HCT116 (cell line): ENCODE measurements around the gene SEPTIN3. TPM values are rescaled to one million over a fixed set of nuclear protein-coding genes. Genes with fewer than 3 reads are reported as not detected.

ENCODE experiments used
- ATAC-seq: fragments of 200-7000 bp; cut with Tn5 transposase; 2 replicates; pipeline ENCODE4 v1.9.1; 2020; ENCODE audit warnings: mild to moderate bottlenecking, moderate library complexity
- BruUV-seq: library from RNA; stranded (reverse); fragments of 400-500 nt; replicated peaks from 2 replicates; lab custom pipeline; 2021; lab: Mats Ljungman, UMichigan
- CTCF ChIA-PET: fragments of 300-600 bp; sonication (Branson Sonifier 250); formaldehyde crosslinking; loops from one replicate; lab custom pipeline; 2021; ENCODE audit warnings: antibody characterized with exemption; lab: Charles Lee
- POLR2A ChIA-PET: fragments of 300-600, 350-600 bp; sonication (Branson Sonifier 250); formaldehyde crosslinking; loops from one replicate; lab custom pipeline; 2021; ENCODE audit warnings: antibody characterized with exemption; lab: Charles Lee
- RAD21 ChIA-PET, 2 experiments: fragments of 300-600 bp; sonication (Branson Sonifier 250); formaldehyde crosslinking; loops; one replicate each; lab custom pipeline; 2023; ENCODE audit warnings: low total read pairs in 2 of 2; ENCODE audit not compliant: uncharacterized antibody in 2 of 2, unreplicated experiment in 2 of 2, low non-redundant PET in 1 of 2; lab: Charles Lee
- DNase-seq: peaks from one replicate; pipeline ENCODE4 v3.0.0-alpha.2; 2010; ENCODE audit warnings: low read depth, low spot score
- H2AFZ ChIP-seq: fragments of 200-600 bp; shearing (Covaris generic), sonication (generic); 2 replicates; pipeline ENCODE4 v1.6.1; 2017; ENCODE audit warnings: low read depth, mixed run types, mixed read lengths, antibody characterized with exemption, low read length; ENCODE audit not compliant: poor library complexity, severe bottlenecking
- H3K27ac ChIP-seq: 2 replicates; pipeline ENCODE4 v1.5.1; 2012; ENCODE audit warnings: low read depth, low read length
- H3K27me3 ChIP-seq: fragments of 200-600 bp; sonication (generic); 2 replicates; pipeline ENCODE4 v1.6.1; 2016; ENCODE audit warnings: mixed run types, low read length, mixed read lengths; ENCODE audit not compliant: insufficient read depth
- H3K36me3 ChIP-seq, 2 experiments: fragments of 200-500 bp in 1 of 2; fragments of 200-600 bp in 1 of 2; sonication (Bioruptor generic) in 1 of 2; sonication (generic) in 1 of 2; 2 replicates each; pipeline versions ENCODE4 v1.5.1 to v1.6.1; 2014 to 2016; ENCODE audit warnings: low read length in 2 of 2, inconsistent platforms in 1 of 2, mixed read lengths in 1 of 2, mixed run types in 1 of 2; ENCODE audit not compliant: insufficient read depth in 2 of 2, control insufficient read depth in 1 of 2
- H3K4me1 ChIP-seq, 2 experiments: fragments of 200-600 bp in 1 of 2; sonication (generic) in 1 of 2; 2 replicates each; pipeline versions ENCODE4 v1.5.1 to v1.6.1; 2012 to 2017; ENCODE audit warnings: low read length in 2 of 2, inconsistent platforms in 1 of 2, mild to moderate bottlenecking in 1 of 2, mixed read lengths in 1 of 2, mixed run types in 1 of 2, moderate library complexity in 1 of 2; ENCODE audit not compliant: insufficient read depth in 2 of 2, control insufficient read depth in 1 of 2
- H3K4me2 ChIP-seq: fragments of 200-600 bp; sonication (generic); 2 replicates; pipeline ENCODE4 v1.6.1; 2017; ENCODE audit warnings: mixed run types, low read length, mixed read lengths
- H3K4me3 ChIP-seq, 2 experiments: fragments of 200-600 bp in 1 of 2; sonication (generic) in 1 of 2; replicated peaks in 1 of 2; 2 replicates each; pipeline ENCODE4 v1.5.1; 2011 to 2016; ENCODE audit warnings: low read length in 2 of 2, control low read depth in 1 of 2, low read depth in 1 of 2, mild to moderate bottlenecking in 1 of 2, mixed read lengths in 1 of 2, mixed run types in 1 of 2
- H3K79me2 ChIP-seq: fragments of 200-600 bp; sonication (generic); 2 replicates; pipeline ENCODE4 v1.6.1; 2017; ENCODE audit warnings: mild to moderate bottlenecking, mixed run types, low read length, moderate library complexity, mixed read lengths; ENCODE audit not compliant: insufficient read depth
- H3K9ac ChIP-seq: fragments of 200-600 bp; sonication (generic); 2 replicates; pipeline ENCODE4 v1.6.1; 2016; ENCODE audit warnings: low read length, mixed read lengths
- H3K9me2 ChIP-seq: fragments of 200-600 bp; sonication (generic), shearing (Covaris generic); 2 replicates; pipeline ENCODE4 v1.6.1; 2017; ENCODE audit warnings: mixed run types, mild to moderate bottlenecking, moderate library complexity; ENCODE audit not compliant: insufficient read depth
- H3K9me3 ChIP-seq, 2 experiments: fragments of 200-500 bp in 1 of 2; fragments of 200-600 bp in 1 of 2; sonication (Bioruptor generic) in 1 of 2; sonication (generic) in 1 of 2; 2 replicates each; pipeline ENCODE4 v1.6.1; 2014 to 2017; ENCODE audit warnings: low read length in 2 of 2, mixed read lengths in 2 of 2, inconsistent platforms in 1 of 2, low read depth in 1 of 2, mild to moderate bottlenecking in 1 of 2, mixed run types in 1 of 2, moderate library complexity in 1 of 2; ENCODE audit not compliant: control insufficient read depth in 1 of 2, insufficient read depth in 1 of 2
- H4K20me1 ChIP-seq: fragments of 200-600 bp; sonication (generic), shearing (Covaris generic); 2 replicates; pipeline ENCODE4 v1.6.1; 2017; ENCODE audit warnings: mixed run types, mild to moderate bottlenecking, moderate library complexity; ENCODE audit not compliant: insufficient read depth
- ELF1 ChIP-seq: IDR thresholded peaks from 2 replicates; pipeline ENCODE4 v1.6.1; 2012; ENCODE audit warnings: low read depth, borderline replicate concordance
- SP1 ChIP-seq: IDR thresholded peaks from 2 replicates; pipeline ENCODE4 v1.6.1; 2012; ENCODE audit warnings: low read depth
- TCF7L2 ChIP-seq: IDR thresholded peaks from 2 replicates; pipeline ENCODE4 v1.7.0; 2011; ENCODE audit warnings: borderline replicate concordance, inconsistent platforms; ENCODE audit not compliant: insufficient read depth, insufficient read length; ENCODE audit errors: extremely low read depth
- intact Hi-C: fragments of 100-400 bp; cut with micrococcal nuclease; formaldehyde crosslinking; loops from 2 replicates; pipeline ENCODE4 v1.10.0; 2022
- total RNA-seq: library from RNA; stranded (reverse); gene quantifications from one replicate; pipeline ENCODE4 v1.2.1, GENCODE V29; 2021; ENCODE audit not compliant: unreplicated experiment

SEPTIN3 gene
- total RNA-seq, 1 experiment from 2014 or later, result 9.3 TPM

DNA sequence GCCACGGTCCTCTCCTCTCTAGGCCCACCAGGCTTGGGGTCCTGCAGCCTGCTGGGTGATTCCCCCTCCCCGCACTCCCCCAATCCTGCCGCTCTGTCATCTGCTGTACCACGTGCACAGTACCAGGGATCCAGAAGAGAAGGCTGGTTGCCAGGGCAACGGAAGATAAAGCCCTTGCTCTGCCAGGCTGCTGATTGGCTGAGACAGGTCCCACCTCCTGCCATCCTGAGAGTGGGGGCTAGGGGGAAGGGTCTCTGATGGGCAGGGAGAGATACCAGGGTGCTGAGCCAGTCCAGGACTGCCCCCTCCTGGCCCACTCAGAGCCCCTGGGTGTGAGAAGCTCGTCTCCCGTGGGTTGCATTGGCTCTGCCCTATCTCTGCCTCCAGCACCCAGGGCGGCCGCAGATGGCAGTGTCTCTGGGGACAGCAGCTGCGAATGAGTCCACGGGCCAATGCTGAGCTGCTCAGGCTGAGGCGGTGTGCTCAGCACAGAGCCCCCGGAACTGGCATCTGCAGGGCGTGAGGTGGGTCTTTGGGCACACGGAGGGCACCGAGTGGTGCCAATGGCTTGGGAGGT lies 17.3 kb upstream of the SEPTIN3 start, which contains the start of gene SMIM45:
SMIM45 (plus strand) TSS at position 253 of the 577 bp plus-strand sequence.
- ChIA-PET POLR2A (no interaction called here), CTCF (no interaction called here), RAD21 (no interaction called here)
- H3K4me2 ChIP-seq, result no peak within 1 kb of the TSS; the same call in 1 of the 2 replicates
- H3K9me3 ChIP-seq, result no peaks in the 10 kb centered on the region
- no TSS peak for BruUV-seq
- no peak within 1 kb of the TSS for H3K27ac ChIP-seq
- DNase-seq, result no peak
- no peaks in the 10 kb centered on the region for H3K9me2 ChIP-seq
- H3K79me2 ChIP-seq, result no peaks in the 10 kb centered on the region
- H3K9ac ChIP-seq, result no peak within 1 kb of the TSS
- H3K4me3 ChIP-seq, result no peak within 1 kb of the TSS
- intact Hi-C loops, result no loop called here
- no peak for ATAC-seq
- no peaks in the 10 kb centered on the region for H4K20me1 ChIP-seq
- no peaks in the 10 kb centered on the region for H3K36me3 ChIP-seq
- no peak within 1 kb of the TSS for H2AFZ ChIP-seq
- H3K27me3 ChIP-seq, result no peaks in the 10 kb centered on the region
- no peak for TF ChIP-seq SP1
- peaks cover 11 to 18% of the 10 kb centered on the region in 2 experiments for H3K4me1 ChIP-seq

DNA sequence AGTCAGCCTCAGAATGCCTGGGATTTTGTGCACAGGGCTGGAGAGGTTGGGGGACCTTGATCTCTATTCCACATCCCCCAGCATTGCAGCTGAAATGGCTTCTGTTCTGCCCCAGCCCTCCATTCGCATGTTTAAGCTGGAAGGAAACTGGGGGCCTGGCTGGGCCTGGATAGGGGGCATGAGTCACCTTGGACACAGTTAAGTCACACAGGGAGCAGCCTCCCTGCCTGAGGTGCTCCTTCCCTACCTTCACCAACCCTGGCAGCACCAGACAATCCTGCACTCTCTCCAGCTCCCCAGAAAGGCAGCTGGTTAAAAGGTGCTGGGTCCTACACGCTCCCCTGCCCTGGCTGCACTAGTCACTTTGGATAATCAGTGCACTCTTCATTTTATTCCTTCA lies 16.5 kb upstream of the SEPTIN3 start:
- CTCF ChIA-PET, result no interaction called here
- TF ChIP-seq ELF1, result no peak
- TF ChIP-seq TCF7L2, result no peak

More for the DNA sequence above, 16.5 kb upstream of the SEPTIN3 start:
- Histone ChIP-seq H3K4me3 (no peak overlapping the region), H3K27ac (no peak overlapping the region), H3K4me2 (no peak overlapping the region), H3K4me1 (peaks cover 4 to 15% of the 10 kb centered on the region in 2 experiments; a peak in 3 of 4 replicates), H3K9ac (no peak overlapping the region), H3K79me2 (no peaks in the 10 kb centered on the region), H2AFZ (no peak overlapping the region), H4K20me1 (no peaks in the 10 kb centered on the region), H3K9me2 (no peaks in the 10 kb centered on the region), H3K27me3 (no peaks in the 10 kb centered on the region), H3K9me3 (no peaks in the 10 kb centered on the region), H3K36me3 (no peaks in the 10 kb centered on the region)
- BruUV-seq, result no TSS peak
- ChIA-PET RAD21 (no interaction called here), POLR2A (no interaction called here)
- DNase-seq, result no peak
- intact Hi-C loops, result no loop called here
- no peak for ATAC-seq
